Neural cell (in vitro differentiated cells): ENCODE data around the gene FAM72B. TPM values are rescaled to one million over a fixed set of nuclear protein-coding genes. Genes with fewer than 3 reads are reported as not detected.
A peak's percentile ranks its signal among the peaks of the same experiment; 100 is the strongest.
"Not testable (repeated sequence)": the region's sequence is repeated elsewhere in the genome, so short reads cannot be mapped to it uniquely, and the experiment has no call there.

ENCODE experiments used
- H2AFZ ChIP-seq: fragments of 200-600, 300-800 bp; sonication (generic), shearing (Covaris generic); 2 replicates; pipeline ENCODE4 v1.6.0; 2014; ENCODE audit warnings: low read depth, mild to moderate bottlenecking, antibody characterized with exemption, low read length, moderate library complexity
- H3F3A ChIP-seq: fragments of 200-600 bp; shearing (Covaris generic); 2 replicates; pipeline ENCODE4 v1.6.1; 2016; ENCODE audit warnings: mild to moderate bottlenecking, moderate library complexity, mixed read lengths, antibody characterized with exemption, low read length; ENCODE audit not compliant: insufficient read depth, poor library complexity, severe bottlenecking
- H3K27ac ChIP-seq: fragments of 200-600, 300-800 bp; sonication (generic), shearing (Covaris generic); 2 replicates; pipeline ENCODE4 v1.5.1; 2014; ENCODE audit warnings: mild to moderate bottlenecking, low read length, moderate library complexity
- H3K27me3 ChIP-seq: fragments of 300-800, 200-600 bp; sonication (generic), shearing (Covaris generic); 2 replicates; pipeline ENCODE4 v1.6.0; 2014; ENCODE audit warnings: mild to moderate bottlenecking, low read depth, low read length, moderate library complexity; ENCODE audit not compliant: insufficient read depth
- H3K36me3 ChIP-seq: fragments of 300-800, 200-600 bp; sonication (generic), shearing (Covaris generic); 2 replicates; pipeline ENCODE4 v1.5.1; 2014; ENCODE audit warnings: mild to moderate bottlenecking, antibody characterized with exemption, low read length, moderate library complexity; ENCODE audit not compliant: insufficient read depth
- H3K4me2 ChIP-seq: fragments of 300-800, 200-600 bp; sonication (generic), shearing (Covaris generic); 2 replicates; pipeline ENCODE4 v1.6.0; 2014; ENCODE audit warnings: mild to moderate bottlenecking, low read length
- H3K4me3 ChIP-seq: fragments of 300-800, 200-600 bp; sonication (generic), shearing (Covaris generic); 2 replicates; pipeline ENCODE4 v1.5.1; 2014; ENCODE audit warnings: mild to moderate bottlenecking, low read length, moderate library complexity
- H3K79me2 ChIP-seq: fragments of 200-600 bp; shearing (Covaris generic); replicated peaks from 2 replicates; pipeline ENCODE4 v1.6.0; 2014; ENCODE audit warnings: mild to moderate bottlenecking, low read length, moderate library complexity; ENCODE audit not compliant: insufficient read depth
- H3K9ac ChIP-seq: fragments of 300-800, 200-600 bp; sonication (generic), shearing (Covaris generic); 2 replicates; pipeline ENCODE4 v1.6.1; 2016; ENCODE audit warnings: mild to moderate bottlenecking, low read length, mixed read lengths
- H3K9me2 ChIP-seq: fragments of 200-600 bp; shearing (Covaris generic); 2 replicates; pipeline ENCODE4 v1.6.1; 2016; ENCODE audit warnings: mild to moderate bottlenecking, low read length, mixed read lengths; ENCODE audit not compliant: insufficient read depth
- H3K9me3 ChIP-seq: fragments of 200-600, 300-800 bp; sonication (generic), shearing (Covaris generic); 2 replicates; pipeline ENCODE4 v1.6.1; 2016; ENCODE audit warnings: mild to moderate bottlenecking, mixed run types, low read length, moderate library complexity, mixed read lengths
- H4K20me1 ChIP-seq: fragments of 200-600 bp; shearing (Covaris generic); 2 replicates; pipeline ENCODE4 v1.6.1; 2016; ENCODE audit warnings: mild to moderate bottlenecking, mixed run types; ENCODE audit not compliant: insufficient read depth
- REST ChIP-seq: IDR thresholded peaks from 2 replicates; pipeline ENCODE4 v1.6.1; 2012; ENCODE audit warnings: borderline replicate concordance
- polyA plus RNA-seq: library from polyadenylated mRNA; depleted of rRNA; stranded (reverse); fragments of >200 nt; gene quantifications from 2 replicates; pipeline ENCODE4 v1.2.3, GENCODE V29; 2014

Gene FAM72B
- polyA plus RNA-seq, 1 donor from 2014 or later: 2.0 TPM

GRCh38 chr1:121221770-121222169 lies 37.6 kb upstream of the FAM72B start:
- H3K36me3 ChIP-seq, H3K4me3 ChIP-seq, H4K20me1 ChIP-seq, H3K9me2 ChIP-seq, H3F3A ChIP-seq, H3K79me2 ChIP-seq, H3K27ac ChIP-seq, H3K9ac ChIP-seq, H3K9me3 ChIP-seq, H3K4me2 ChIP-seq, H3K27me3 ChIP-seq, H2AFZ ChIP-seq: not testable (repeated sequence)

- TF ChIP-seq REST: peak; percentile 56
Observed at GRCh38 chr1:121216676-121217075, 32.5 kb upstream of the FAM72B start.

GRCh38 chr1:121215699-121216417 lies 31.7 kb upstream of the FAM72B start:
- H3F3A ChIP-seq, H4K20me1 ChIP-seq, H3K27ac ChIP-seq, H3K27me3 ChIP-seq, H3K4me2 ChIP-seq, H3K9ac ChIP-seq, H3K79me2 ChIP-seq, H3K4me3 ChIP-seq, H2AFZ ChIP-seq, H3K9me2 ChIP-seq, H3K9me3 ChIP-seq, H3K36me3 ChIP-seq: not testable (repeated sequence)

More at GRCh38 chr1:121216676-121217075, 32.5 kb upstream of the FAM72B start:
- H3K36me3 ChIP-seq, H3K9me3 ChIP-seq, H2AFZ ChIP-seq, H3K4me3 ChIP-seq, H4K20me1 ChIP-seq, H3K27me3 ChIP-seq, H3K27ac ChIP-seq, H3K9me2 ChIP-seq, H3F3A ChIP-seq, H3K9ac ChIP-seq, H3K4me2 ChIP-seq, H3K79me2 ChIP-seq: not testable (repeated sequence)

- H4K20me1 ChIP-seq, H3K27me3 ChIP-seq, H3K79me2 ChIP-seq, H2AFZ ChIP-seq, H3K9ac ChIP-seq, H3K27ac ChIP-seq, H3K9me2 ChIP-seq, H3K36me3 ChIP-seq, H3K4me3 ChIP-seq, H3K4me2 ChIP-seq, H3F3A ChIP-seq, H3K9me3 ChIP-seq: not testable (repeated sequence)
Observed at GRCh38 chr1:121214544-121215156, 30.5 kb upstream of the FAM72B start.

- not testable (repeated sequence) for H3K9me3 ChIP-seq, H3K27me3 ChIP-seq, H3K4me2 ChIP-seq, H2AFZ ChIP-seq, H3K9ac ChIP-seq, H4K20me1 ChIP-seq, H3K36me3 ChIP-seq, H3K4me3 ChIP-seq, H3K9me2 ChIP-seq, H3F3A ChIP-seq, H3K79me2 ChIP-seq, H3K27ac ChIP-seq
Observed at GRCh38 chr1:121213491-121213890, 29.4 kb upstream of the FAM72B start.

- not testable (repeated sequence) for H3F3A ChIP-seq, H3K4me3 ChIP-seq, H2AFZ ChIP-seq, H3K9me2 ChIP-seq, H3K27me3 ChIP-seq, H3K36me3 ChIP-seq, H3K9ac ChIP-seq, H3K9me3 ChIP-seq, H3K4me2 ChIP-seq, H3K79me2 ChIP-seq, H3K27ac ChIP-seq, H4K20me1 ChIP-seq
Observed at GRCh38 chr1:121210778-121211177, 26.6 kb upstream of the FAM72B start.

- not testable (repeated sequence) for H3K9me3 ChIP-seq, H3K36me3 ChIP-seq, H3K4me3 ChIP-seq, H3K27ac ChIP-seq, H3K9me2 ChIP-seq, H3K9ac ChIP-seq, H2AFZ ChIP-seq, H3F3A ChIP-seq, H3K79me2 ChIP-seq, H3K4me2 ChIP-seq, H4K20me1 ChIP-seq, H3K27me3 ChIP-seq
Observed at GRCh38 chr1:121208375-121208774, 24.2 kb upstream of the FAM72B start.
